ENCODE data around the gene DENND5B. TPM values are rescaled to one million over a fixed set of nuclear protein-coding genes. Genes with fewer than 3 reads are reported as not detected.
A peak's percentile ranks its signal among the peaks of the same experiment; 100 is the strongest.
"Not testable (repeated sequence)": the region's sequence is repeated elsewhere in the genome, so short reads cannot be mapped to it uniquely, and the experiment has no call there.

Gene DENND5B
- total RNA-seq, 1 donor from 2014 or later = 22.9 TPM

DNA sequence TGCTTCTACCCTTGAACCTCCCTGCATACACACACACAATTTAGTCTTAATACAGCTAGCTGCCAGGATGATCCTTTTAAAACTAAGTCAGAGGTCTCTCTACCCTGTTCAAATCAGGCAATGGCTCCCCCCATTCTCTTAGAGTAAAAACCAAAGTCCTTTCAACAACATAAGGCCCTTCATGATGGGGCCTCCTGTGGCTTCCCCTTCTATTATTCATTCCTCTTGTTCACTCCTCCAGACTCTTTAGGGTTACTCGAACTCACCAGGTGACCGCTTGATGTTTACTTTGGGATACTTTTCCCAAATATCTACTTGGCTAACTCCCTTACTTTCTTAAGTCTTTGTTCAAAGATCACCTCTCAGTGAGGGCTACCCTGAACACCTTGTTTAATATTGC, 30.4 kb downstream of the DENND5B start:
- DNase-seq (ENCODE audit: low read depth) = no peak

DNA sequence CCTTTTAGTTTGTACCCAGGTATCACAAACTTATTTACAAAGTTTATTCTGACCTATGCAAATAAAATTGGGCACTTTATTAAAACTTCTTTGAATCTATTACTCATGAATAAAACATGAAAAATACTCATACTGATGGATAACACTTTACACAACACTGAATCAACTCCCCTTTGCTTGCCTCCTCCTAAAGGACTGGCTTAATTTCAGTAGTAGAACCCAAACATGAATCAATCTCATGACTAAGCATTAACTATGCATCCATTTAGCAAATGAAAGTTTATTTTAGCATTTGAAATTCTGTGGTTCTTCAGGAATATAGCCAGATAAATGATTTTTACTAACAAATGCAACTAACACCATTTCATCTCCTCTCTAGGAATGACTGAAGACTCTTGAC, 32.4 kb downstream of the DENND5B start:
- DNase-seq (ENCODE audit: low read depth) = no peak

DNA sequence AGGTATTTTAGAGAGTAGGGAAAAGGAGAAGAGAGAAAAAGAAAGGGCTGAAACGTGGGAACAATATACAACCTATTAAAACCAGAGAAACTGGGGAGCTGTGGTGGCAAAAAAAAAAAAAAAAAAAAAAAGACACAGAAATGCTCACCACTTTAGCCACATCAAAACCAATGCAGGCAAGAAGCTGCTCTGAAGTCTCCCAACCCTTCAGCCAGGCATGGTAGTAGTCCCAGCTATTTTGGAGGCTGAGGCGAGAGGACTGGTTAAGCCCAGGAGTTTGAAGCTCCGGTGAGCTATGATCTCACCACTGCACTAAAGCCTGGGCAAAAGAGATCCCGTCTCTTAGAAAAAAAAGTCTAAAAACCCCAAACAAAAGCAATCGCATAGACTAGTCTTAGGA, 33.2 kb downstream of the DENND5B start:
- no peak for DNase-seq (ENCODE audit: low read depth)

DNA sequence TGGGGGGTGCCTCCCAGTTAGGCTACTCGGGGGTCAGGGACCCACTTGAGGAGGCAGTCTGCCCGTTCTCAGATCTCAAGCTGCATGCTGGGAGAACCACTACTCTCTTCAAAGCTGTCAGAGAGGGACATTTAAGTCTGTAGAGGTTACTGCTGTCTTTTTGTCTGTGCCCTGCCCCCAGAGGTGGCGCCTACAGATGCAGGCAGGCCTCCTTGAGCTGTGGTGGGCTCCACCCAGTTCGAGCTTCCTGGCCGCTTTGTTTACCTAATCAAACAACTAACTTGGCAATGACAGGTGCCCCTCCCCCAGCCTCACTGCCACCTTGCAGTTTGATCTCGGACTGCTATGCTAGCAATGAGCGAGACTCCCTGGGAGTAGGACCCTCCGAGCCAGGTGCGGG, 35.5 kb downstream of the DENND5B start:
- not testable (repeated sequence) for DNase-seq (ENCODE audit: low read depth)

DNA sequence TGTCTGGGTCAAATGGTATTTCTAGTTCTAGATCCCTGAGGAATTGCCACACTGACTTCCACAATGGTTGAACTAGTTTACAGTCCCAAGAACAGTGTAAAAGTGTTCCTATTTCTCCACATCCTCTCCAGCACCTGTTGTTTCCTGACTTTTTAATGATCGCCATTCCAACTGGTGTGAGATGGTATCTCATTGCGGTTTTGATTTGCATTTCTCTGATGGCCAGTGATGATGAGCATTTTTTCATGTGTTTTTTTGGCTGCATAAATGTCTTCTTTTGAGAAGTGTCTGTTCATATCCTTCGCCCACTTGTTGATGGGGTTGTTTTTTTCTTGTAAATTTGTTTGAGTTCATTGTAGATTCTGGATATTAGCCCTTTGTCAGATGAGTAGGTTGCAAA, 40.3 kb downstream of the DENND5B start:
- not testable (repeated sequence) for DNase-seq (ENCODE audit: low read depth)

DNA sequence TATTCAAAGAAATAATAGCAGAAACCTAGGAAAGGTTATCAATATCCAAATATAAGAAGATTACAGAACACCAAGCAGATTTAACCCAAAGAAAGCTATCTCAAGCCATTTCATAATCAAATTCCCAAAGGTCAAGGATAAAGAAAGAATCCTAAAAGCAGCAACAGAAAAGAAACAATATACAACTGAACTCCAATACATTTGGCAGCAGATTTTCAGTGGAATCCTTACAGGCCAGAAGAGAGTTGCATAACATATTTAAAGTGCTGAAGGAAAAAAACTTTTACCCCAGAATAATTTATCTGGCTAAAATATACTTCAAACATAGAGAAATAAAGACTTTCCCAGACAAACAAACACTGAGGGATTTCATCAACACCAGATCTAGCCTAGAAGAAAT, 54.3 kb downstream of the DENND5B start:
- no peak for DNase-seq (ENCODE audit: low read depth)

DNA sequence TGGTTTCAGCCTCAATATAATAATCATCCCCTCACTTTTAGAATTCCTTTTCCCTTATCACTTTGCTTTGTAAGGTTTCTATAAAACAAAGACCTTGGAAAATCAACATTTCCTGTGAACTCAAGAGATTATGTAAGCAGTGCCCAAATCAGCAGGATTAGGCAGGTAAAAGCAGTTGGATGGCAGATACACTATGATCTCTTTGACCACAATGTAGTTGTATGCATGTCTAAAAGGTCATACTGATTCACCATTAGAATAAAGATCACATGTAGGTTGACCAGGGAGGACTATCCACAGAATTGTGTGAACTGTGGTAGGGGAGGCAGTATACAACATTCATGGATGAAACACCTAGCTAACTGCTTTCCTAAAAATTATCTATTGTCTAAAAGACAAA, 57.5 kb downstream of the DENND5B start:
- no peak for DNase-seq (ENCODE audit: low read depth)

DNA sequence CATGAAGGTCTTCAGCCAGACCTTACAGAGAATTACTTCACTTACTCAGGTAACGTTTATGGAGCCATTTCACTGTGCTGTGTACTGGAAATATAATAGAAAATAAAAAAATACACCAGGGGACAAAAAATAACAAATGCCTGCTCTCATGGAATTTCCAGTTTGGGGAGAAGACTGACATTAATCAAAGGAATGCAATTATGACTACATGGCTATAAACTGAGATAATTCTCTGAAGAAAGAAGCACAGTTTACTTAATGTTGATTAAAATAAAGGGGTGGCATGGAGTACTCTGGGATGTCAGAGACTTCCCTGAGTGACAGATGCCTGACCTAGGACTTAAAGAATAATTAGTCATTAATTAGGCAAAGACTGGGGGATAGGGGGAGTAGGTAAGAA, 59.0 kb downstream of the DENND5B start:
- DNase-seq (ENCODE audit: low read depth) = no peak

DNA sequence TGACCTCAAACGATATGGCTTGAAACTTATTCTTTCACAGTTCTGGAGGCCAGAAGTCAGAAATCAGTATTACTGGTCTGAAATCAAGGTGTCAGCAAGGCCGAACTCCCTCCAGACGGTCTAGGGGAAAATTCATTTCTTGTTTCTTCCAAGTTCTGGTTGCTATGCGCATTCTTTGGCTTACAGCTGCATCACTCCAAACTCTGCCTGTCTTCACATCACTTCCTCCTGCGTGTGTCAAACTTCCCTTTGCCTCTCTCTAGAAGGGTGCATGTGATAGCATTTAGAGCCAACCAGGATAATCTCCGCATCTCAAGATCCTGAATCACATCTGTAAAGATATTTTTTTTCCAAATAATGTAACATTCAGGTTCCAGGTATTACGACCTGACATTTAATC, 62.8 kb downstream of the DENND5B start:
- DNase-seq (ENCODE audit: low read depth) = no peak

DNA sequence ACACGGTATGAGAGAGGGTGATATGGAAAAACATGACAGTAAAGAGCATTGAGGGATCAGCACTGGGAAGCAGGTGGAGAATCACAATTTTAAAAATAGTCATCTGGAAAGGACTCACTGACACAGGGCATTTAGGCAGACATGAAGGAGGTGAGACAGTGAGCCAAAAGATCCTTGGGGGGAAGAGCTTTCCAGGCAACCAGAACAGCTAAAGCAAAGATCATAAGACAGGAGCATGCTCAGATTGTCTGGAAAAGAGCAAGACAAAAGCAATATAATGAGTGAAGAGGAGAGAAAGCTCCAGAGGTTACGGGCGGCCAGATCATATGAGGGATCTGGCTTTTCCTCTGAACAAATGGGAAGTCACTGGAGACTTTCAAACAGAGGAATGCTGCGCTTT, 63.9 kb downstream of the DENND5B start:
- DNase-seq (ENCODE audit: low read depth) = peak; percentile 26

DNA sequence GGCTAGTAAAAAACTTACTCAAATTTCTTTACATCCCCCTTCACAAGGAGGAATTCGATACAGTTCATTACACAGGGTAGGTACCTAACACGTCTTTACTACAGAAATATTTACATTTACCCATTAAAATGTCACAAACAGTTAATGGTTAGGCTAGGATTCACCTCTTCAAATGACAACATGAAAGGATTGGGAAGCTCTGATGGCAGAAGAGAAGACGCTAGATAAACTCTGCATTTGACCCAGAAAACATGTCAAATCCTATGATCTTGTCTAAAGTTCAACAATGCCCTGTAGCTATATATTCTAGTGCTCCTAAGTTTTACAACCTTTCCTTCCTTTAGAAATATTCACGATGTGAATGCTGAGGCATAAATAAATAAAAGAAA, 64.8 kb downstream of the DENND5B start:
- no peak for DNase-seq (ENCODE audit: low read depth)

DNA sequence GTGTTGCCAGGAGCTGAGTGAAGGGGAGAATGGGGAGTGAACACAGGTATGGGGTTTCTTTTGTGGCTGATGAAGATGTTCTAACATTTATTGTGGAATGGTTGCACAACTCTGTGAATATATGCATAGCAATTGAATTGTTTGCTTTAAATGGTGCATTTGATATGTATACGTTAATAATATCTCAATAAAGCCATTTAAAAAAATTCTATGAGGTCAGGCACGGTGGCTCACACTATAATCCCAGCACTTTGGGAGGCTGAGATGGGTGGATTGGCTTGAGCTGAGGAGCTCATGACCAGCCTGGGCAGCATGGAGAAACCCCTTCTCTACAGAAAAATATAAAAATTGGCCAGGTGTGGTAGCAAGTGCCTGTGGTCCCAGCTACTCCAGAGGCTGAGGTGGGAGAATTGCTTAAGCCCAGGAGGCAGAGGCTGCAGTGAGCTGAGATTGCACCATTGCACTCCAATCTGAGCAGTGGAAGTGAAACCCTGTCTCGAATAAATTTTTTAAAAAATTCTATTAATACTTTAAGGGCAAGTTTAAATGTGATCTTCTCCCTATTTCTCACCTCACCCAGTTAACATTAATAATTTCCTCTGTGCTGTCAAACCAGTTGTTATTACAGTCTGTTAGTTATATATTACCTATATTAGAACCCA, 65.3 kb downstream of the DENND5B start:
- DNase-seq (ENCODE audit: low read depth) = no peak

DNA sequence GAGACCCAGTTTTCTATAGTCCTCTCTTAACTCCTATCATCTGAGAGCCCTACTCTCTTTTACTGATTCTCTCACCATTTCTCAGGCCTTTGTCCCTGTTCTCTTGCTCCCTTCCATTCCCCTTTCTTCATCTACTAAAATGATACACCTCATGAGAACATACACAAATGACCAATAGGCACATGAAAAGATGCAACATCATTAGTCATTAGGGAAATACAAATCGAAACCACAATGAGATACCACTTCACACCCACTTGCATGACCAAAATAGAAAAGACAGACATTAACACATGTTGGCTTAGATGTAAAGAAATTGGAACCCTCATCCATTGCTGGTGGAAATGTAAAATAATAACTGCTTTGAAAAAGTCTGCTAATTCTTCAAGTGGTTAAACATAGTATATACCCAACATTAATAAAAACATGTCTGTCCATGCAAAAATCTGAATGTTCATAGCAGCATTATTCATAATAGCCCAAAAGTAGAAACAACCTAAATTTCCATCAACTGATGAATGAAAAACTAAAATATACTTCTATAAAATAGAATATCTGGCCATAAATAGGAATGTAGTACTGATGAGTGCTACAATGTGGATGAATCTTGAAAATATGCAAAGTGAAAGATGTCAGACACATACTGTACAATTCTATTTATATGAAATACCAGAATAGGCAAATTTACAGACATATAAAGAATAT, 66.0 kb downstream of the DENND5B start:
- DNase-seq (ENCODE audit: low read depth) = peak; percentile 59

DNA sequence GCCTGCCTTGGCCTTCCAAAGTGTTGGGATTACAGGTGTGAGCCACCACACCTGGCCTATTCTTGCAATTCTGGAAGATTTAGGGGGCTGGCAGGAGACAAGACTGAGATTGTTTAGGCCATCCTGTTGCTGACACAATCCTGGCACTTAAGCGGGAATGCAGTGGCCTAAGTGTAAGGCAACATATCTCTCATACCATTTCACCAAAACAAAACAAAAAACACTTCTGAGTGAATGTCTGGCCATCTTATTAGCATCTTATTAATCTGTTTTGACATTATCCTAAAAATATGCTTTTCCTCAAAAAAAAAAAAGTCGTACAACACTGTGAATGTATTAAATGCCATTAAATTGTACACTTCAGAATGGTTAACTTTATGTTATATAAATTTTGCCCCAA, 67.6 kb downstream of the DENND5B start:
- DNase-seq (ENCODE audit: low read depth) = no peak

DNA sequence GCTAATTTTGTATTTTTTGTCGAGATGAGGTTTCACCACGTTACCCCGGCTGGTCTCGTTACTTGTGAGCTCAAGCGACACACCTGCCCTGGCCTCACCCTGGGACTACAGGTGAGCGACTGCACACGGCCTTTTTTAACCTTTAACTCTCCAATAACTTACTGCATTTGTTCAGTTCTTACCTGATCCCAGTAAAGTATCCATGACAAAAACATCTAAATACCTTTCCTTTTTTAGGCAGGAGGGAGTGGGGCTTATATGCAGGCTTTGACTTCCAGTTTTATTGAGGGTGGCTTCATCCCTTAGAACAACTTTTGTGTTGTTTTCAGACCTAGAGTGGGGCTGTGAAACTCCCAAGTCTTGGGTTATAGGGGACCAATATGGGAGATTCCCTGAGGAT, 68.3 kb downstream of the DENND5B start:
- DNase-seq (ENCODE audit: low read depth) = no peak

DNA sequence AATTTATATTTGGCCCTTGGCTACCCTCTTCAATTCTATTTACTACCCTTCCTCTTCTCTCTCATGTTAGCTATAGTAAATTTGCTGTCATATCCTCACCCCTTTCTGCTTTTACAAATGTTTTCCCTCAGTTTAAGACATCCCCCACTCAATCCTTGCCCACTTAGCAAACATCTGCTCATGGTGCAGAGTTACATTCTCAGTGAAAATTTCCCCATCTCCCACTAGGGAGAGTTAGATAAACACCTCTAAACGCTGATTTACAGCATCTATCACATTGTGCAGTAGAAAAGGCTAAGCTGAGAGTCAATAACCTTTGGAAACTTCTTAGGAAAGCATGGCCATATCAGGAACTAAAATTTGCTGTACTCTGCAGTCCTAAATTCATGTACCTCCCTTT, 69.0 kb downstream of the DENND5B start:
- no peak for DNase-seq (ENCODE audit: low read depth)

DNA sequence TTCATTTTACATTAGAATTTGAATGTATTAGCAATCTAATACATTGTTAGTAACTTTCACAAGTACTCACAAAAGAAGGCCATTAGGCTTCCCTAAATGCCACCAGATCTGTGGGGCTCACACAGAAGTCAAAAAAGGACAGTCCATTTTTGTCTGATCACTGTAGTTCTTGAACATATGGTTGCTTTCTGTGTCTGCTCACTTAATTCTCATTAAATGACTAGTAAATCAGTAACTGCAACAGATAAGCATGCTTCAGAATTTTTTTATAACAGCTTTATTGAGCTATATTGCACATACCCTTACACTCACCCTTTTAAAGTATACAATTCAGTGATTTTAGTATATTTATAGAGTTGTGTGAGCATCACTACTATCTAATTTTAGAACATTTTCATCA, 71.4 kb downstream of the DENND5B start:
- DNase-seq (ENCODE audit: low read depth) = no peak

DNA sequence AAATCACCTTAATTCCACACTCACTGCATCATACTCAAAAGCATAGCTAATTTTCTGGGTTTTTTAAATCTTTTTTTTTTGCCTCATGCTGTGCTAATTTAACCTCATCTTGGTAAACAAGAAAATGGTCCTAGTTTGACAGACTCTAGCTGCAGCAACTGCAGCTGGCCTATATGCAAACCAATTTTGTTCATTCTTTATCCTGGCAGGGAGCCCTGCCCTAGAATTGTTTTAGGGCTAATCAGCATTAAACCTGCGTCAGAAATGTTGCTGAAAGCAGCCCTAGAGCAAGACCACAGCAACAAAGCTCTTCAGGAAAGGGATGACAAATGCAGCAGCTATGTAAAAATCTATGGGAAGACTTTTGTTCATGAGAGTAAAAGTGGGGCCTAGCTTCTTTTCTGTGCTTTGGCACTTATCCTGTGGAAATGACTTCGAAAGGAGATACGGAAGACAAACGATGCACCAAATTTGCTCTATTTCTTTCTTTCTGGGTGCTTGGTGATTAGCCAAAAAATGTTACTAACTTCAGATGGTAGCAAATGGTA, 72.2 kb downstream of the DENND5B start:
- DNase-seq (ENCODE audit: low read depth) = peak; percentile 88

DNA sequence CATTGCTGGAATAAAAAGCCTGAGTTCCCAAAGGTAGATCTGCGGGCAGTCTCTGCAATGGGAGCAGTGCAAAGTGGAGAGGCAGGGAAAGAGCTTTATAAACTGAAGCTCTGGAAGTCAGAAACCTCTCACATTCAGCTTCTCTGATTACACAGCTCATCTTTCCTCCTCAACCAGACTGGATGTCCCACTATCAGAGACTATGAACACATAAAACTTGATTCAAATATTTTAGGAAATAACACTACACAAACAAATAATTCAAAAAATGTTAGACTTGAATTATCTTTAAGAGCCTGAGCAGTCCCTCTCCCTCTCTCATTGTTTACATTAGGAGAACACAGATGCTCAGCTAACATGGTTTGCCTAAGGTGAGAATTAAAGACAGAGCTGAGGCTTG, 72.9 kb downstream of the DENND5B start:
- DNase-seq (ENCODE audit: low read depth) = no peak

DNA sequence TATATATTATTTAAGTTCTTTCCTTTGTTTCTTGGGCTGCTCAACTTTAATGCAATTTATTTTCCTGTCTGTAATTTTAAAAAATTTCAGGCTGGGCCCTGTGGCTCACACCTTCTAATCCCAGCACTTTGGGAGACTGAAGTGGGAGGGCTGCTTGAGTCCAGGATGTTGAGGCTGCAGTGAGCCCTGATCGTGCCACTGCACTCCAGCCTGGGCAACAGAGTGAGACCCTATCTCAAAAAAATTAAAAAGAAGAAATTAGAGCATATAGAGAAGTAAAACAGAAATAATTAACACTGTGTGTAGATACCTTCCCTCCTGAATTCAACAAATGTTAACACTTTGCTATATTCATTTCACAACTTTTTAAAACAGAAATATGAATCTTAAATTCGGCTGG, 74.2 kb downstream of the DENND5B start:
- DNase-seq (ENCODE audit: low read depth) = no peak

DNA sequence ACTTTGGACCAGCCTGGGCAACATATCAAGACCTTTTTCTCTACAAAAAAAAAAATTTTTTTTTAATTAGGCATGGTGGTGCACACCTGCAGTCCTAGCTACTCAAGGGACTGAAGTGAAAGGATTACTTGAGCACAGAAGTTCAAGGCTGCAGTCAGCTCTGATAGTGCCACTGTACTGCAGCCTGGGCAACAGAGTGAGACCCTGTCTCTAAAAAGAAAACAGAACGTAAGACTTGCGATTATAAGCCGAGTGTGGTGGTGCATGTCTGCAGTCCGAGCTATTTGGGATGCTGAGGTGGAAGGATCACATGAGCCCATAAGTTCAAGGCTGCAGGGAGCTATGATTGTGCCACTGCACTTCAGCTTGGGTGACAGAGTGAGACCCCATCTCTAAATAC, 76.0 kb downstream of the DENND5B start:
- DNase-seq (ENCODE audit: low read depth) = no peak

DNA sequence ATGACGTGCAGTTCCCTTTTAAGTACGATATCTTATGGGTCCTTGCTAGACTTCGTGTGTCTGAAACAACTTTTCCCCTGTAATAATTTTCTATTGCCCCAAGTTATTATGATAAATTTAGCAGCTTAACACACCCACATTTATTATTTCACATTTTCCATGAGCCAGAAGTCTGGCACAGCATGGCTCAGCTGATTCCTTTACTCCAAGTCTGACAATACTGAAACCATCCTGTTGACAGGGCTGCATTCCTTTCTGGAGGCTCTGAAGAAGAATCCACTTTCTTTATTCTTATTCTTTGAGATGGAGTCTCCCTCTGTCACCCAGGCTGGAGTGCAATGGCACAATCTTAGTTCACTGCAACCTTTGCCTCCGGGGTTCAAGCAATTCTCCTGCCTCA, 80.9 kb downstream of the DENND5B start:
- DNase-seq (ENCODE audit: low read depth) = no peak
